GM12892 (cell line): ENCODE measurements around the gene CKAP2.
A peak's percentile ranks its signal among the peaks of the same experiment; 100 is the strongest.
"Not testable (repeated sequence)": the region's sequence is repeated elsewhere in the genome, so short reads cannot be mapped to it uniquely, and the experiment has no call there.

Experiments
- DNase-seq: peaks from one replicate; pipeline ENCODE4 v3.0.0; 2011; ENCODE audit not compliant: insufficient read length
- FAIRE-seq: peaks from 2 replicates; lab custom pipeline; 2011; peaks lifted over from hg19 to GRCh38; lab: Jason Lieb, UNC
- POLR2A ChIP-seq: IDR thresholded peaks from 2 replicates; pipeline ENCODE4 v1.6.1; 2011; ENCODE audit warnings: low read depth, low read length, control low read depth
- POLR2AphosphoS5 ChIP-seq: IDR thresholded peaks from 2 replicates; pipeline ENCODE4 v1.6.1; 2011; ENCODE audit warnings: low read depth, low read length, control low read depth
- TAF1 ChIP-seq: IDR thresholded peaks from 2 replicates; pipeline ENCODE4 v1.6.1; 2011; ENCODE audit warnings: low read depth, mild to moderate bottlenecking, control low read depth, low read length, borderline replicate concordance

CKAP2 gene

GRCh38 chr13:52455677-52456041, 381 bp downstream of the CKAP2 start:
- TF ChIP-seq TAF1 (no peak), POLR2AphosphoS5 (no peak), POLR2A (no peak)
- peak; percentile 49 for DNase-seq
- FAIRE-seq: peak; percentile 5

- FAIRE-seq: no peak
Observed at GRCh38 chr13:52459668-52460067, 4.4 kb downstream of the CKAP2 start.

GRCh38 chr13:52461265-52461664, 6.0 kb downstream of the CKAP2 start:
- TF ChIP-seq TAF1 (no peak), POLR2A (no peak), POLR2AphosphoS5 (no peak)
- no peak for DNase-seq
- FAIRE-seq: no peak

More at GRCh38 chr13:52459668-52460067, 4.4 kb downstream of the CKAP2 start:
- TF ChIP-seq TAF1: no peak
- no peak for TF ChIP-seq POLR2A
- no peak for DNase-seq

GRCh38 chr13:52463526-52463925, 8.2 kb downstream of the CKAP2 start:
- no peak for DNase-seq
- TF ChIP-seq POLR2AphosphoS5 (no peak), TAF1 (no peak), POLR2A (no peak)
- FAIRE-seq: no peak

- FAIRE-seq, DNase-seq: not testable (repeated sequence)
Observed at GRCh38 chr13:52468487-52468886, 13.2 kb downstream of the CKAP2 start.

GRCh38 chr13:52480677-52481428, 25.6 kb downstream of the CKAP2 start:
- FAIRE-seq: peak; percentile 24
- DNase-seq: not testable (repeated sequence)

- DNase-seq, FAIRE-seq: not testable (repeated sequence)
Observed at GRCh38 chr13:52487078-52487477, 31.8 kb downstream of the CKAP2 start.

GRCh38 chr13:52488763-52489162, 33.5 kb downstream of the CKAP2 start:
- FAIRE-seq, DNase-seq: not testable (repeated sequence)

- not testable (repeated sequence) for FAIRE-seq, DNase-seq
Observed at GRCh38 chr13:52491015-52491414, 35.7 kb downstream of the CKAP2 start.

- not testable (repeated sequence) for FAIRE-seq
Observed at GRCh38 chr13:52494241-52494640, 39.0 kb downstream of the CKAP2 start.

GRCh38 chr13:52497979-52498378, 42.7 kb downstream of the CKAP2 start:
- FAIRE-seq: peak; percentile 9
- DNase-seq: not testable (repeated sequence)

More at GRCh38 chr13:52494241-52494640, 39.0 kb downstream of the CKAP2 start:
- DNase-seq: not testable (repeated sequence)

GRCh38 chr13:52502277-52502676, 47.0 kb downstream of the CKAP2 start:
- not testable (repeated sequence) for DNase-seq

GRCh38 chr13:52505843-52506242, 50.6 kb downstream of the CKAP2 start:
- not testable (repeated sequence) for FAIRE-seq, DNase-seq

More at GRCh38 chr13:52502277-52502676, 47.0 kb downstream of the CKAP2 start:
- not testable (repeated sequence) for FAIRE-seq

- not testable (repeated sequence) for FAIRE-seq, DNase-seq
Observed at GRCh38 chr13:52509532-52509931, 54.3 kb downstream of the CKAP2 start.

- not testable (repeated sequence) for DNase-seq, FAIRE-seq
Observed at GRCh38 chr13:52510221-52510797, 55.0 kb downstream of the CKAP2 start.

- DNase-seq, FAIRE-seq: not testable (repeated sequence)
Observed at GRCh38 chr13:52511598-52511997, 56.3 kb downstream of the CKAP2 start.

- DNase-seq, FAIRE-seq: not testable (repeated sequence)
Observed at GRCh38 chr13:52513957-52514596, 58.8 kb downstream of the CKAP2 start.

- peak; percentile 44 for FAIRE-seq
- not testable (repeated sequence) for DNase-seq
Observed at GRCh38 chr13:52523323-52523722, 68.0 kb downstream of the CKAP2 start.
